ENCODE results near the gene FBN1. TPM values are rescaled to one million over a fixed set of nuclear protein-coding genes. Genes with fewer than 3 reads are reported as not detected.

Gene FBN1
- total RNA-seq, 1 experiment from 2014 or later = 6.7 TPM

DNA sequence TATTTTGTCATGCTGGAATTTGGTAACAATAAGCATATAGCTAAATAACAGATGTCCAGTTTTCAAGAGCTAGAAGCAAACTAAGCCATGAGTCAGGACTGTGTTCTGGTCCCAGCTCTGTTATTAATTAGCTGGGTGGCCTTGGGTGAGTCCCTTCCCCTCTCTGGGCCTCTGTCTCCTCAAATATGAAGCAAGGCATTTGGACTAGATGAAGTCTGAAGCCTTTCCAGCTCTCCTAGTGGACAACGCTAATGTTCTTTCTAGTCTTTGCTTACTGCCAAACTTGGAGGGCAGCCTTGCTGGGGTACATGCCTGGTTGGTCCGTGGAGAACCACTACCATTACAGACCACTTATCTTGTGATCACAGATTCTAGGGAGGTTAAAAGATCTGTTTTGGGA is 186.6 kb downstream of the FBN1 start:
- Histone ChIP-seq H3K4me3 (ENCODE audit: low read length) (no peak overlapping the region), H3F3A (ENCODE audit: low read length, unreplicated experiment) (peaks cover 4% of the 10 kb centered on the region), H2AFZ (ENCODE audit: low read length) (no peak overlapping the region), H3K27ac (ENCODE audit: low read length) (peak overlapping the region; percentile 99), H3K27me3 (ENCODE audit: low read length) (no peaks in the 10 kb centered on the region), H4K20me1 (ENCODE audit: low read length) (no peaks in the 10 kb centered on the region), H3K9ac (ENCODE audit: low read length) (peak overlapping the region; percentile 74), H3K9me2 (replicated peaks; ENCODE audit: low read length) (no peaks in the 10 kb centered on the region), H3K36me3 (ENCODE audit: low read depth, low read length) (no peaks in the 10 kb centered on the region), H3K4me1 (ENCODE audit: insufficient read depth, low read length) (peaks cover 44% of the 10 kb centered on the region), H3K4me2 (ENCODE audit: low read length) (peak overlapping the region; percentile 66), H3K79me2 (ENCODE audit: low read length) (no peaks in the 10 kb centered on the region), H3K9me3 (ENCODE audit: low read length) (no peaks in the 10 kb centered on the region)
- DNase-seq = no peak
- POLR2A ChIA-PET (ENCODE audit: unreplicated experiment) = no interaction called here
- CTCF ChIA-PET = no interaction called here
- no peak for ATAC-seq
- no TSS peak for BruUV-seq (replicated peaks)
- TF ChIP-seq EZH2 (IDR thresholded peaks at IDR 0.05; ENCODE audit: low read length, unreplicated experiment) (no peak), EZH2phosphoT487 (IDR thresholded peaks at IDR 0.05; ENCODE audit: borderline replicate concordance, low read length) (no peak)
- TF ChIP-seq, protein P1, sequence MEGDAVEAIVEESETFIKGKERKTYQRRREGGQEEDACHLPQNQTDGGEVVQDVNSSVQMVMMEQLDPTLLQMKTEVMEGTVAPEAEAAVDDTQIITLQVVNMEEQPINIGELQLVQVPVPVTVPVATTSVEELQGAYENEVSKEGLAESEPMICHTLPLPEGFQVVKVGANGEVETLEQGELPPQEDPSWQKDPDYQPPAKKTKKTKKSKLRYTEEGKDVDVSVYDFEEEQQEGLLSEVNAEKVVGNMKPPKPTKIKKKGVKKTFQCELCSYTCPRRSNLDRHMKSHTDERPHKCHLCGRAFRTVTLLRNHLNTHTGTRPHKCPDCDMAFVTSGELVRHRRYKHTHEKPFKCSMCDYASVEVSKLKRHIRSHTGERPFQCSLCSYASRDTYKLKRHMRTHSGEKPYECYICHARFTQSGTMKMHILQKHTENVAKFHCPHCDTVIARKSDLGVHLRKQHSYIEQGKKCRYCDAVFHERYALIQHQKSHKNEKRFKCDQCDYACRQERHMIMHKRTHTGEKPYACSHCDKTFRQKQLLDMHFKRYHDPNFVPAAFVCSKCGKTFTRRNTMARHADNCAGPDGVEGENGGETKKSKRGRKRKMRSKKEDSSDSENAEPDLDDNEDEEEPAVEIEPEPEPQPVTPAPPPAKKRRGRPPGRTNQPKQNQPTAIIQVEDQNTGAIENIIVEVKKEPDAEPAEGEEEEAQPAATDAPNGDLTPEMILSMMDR (conservative IDR thresholded peaks at IDR 0.05; ENCODE audit: low read depth, low read length) = no peak
- intact Hi-C loops (cut with micrococcal nuclease) = no loop called here

DNA sequence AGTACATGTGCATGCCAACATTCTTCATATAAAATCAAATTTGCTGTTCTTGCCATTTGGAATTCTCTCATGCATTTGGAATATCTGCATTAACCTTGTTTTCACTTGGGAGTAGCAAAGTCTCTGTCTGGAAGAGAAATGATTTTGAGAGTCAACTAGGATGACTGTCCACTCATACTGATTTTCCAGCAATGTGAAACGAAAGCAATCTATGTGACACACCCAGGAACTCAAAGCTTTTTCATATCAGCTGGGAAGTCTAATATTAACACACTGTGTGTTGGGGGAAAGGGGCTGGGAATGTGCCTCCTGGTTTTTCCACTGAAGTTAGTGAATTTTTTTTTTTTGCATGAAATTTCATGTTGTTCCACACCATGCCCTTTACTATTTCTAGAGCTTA is 189.4 kb downstream of the FBN1 start:
- H3K27me3 ChIP-seq (ENCODE audit: low read length) = no peaks in the 10 kb centered on the region
- no peaks in the 10 kb centered on the region for H3K36me3 ChIP-seq (ENCODE audit: low read depth, low read length)
- POLR2A ChIA-PET (ENCODE audit: unreplicated experiment) = no interaction called here
- no peak for ATAC-seq
- H4K20me1 ChIP-seq (ENCODE audit: low read length) = no peaks in the 10 kb centered on the region
- no peak for DNase-seq
- CTCF ChIA-PET = no interaction called here
- no peaks in the 10 kb centered on the region for H3K9me2 ChIP-seq (replicated peaks; ENCODE audit: low read length)
- no peak overlapping the region for H2AFZ ChIP-seq (ENCODE audit: low read length)
- H3K4me3 ChIP-seq (ENCODE audit: low read length) = no peak overlapping the region
- H3K4me2 ChIP-seq (ENCODE audit: low read length) = no peak overlapping the region
- H3K9ac ChIP-seq (ENCODE audit: low read length) = no peak overlapping the region
- H3F3A ChIP-seq (ENCODE audit: low read length, unreplicated experiment) = peaks cover 4% of the 10 kb centered on the region
- H3K9me3 ChIP-seq (ENCODE audit: low read length) = no peaks in the 10 kb centered on the region
- no TSS peak for BruUV-seq (replicated peaks)
- no peaks in the 10 kb centered on the region for H3K79me2 ChIP-seq (ENCODE audit: low read length)
- intact Hi-C loops (cut with micrococcal nuclease) = no loop called here
- no peak overlapping the region for H3K27ac ChIP-seq (ENCODE audit: low read length)
- H3K4me1 ChIP-seq (ENCODE audit: insufficient read depth, low read length) = peaks cover 25% of the 10 kb centered on the region
- no peak for TF ChIP-seq EZH2 (IDR thresholded peaks at IDR 0.05; ENCODE audit: low read length, unreplicated experiment)
- TF ChIP-seq EZH2phosphoT487 (IDR thresholded peaks at IDR 0.05; ENCODE audit: borderline replicate concordance, low read length) = no peak
- TF ChIP-seq, protein P1 (conservative IDR thresholded peaks at IDR 0.05; ENCODE audit: low read depth, low read length) = no peak

GRCh38 chr15:48451736-48452135 is 193.8 kb downstream of the FBN1 start:
- intact Hi-C loops (cut with micrococcal nuclease) = no loop called here
- H3K79me2 ChIP-seq (ENCODE audit: low read length) = no peaks in the 10 kb centered on the region
- H3K4me3 ChIP-seq (ENCODE audit: low read length) = no peak overlapping the region
- TF ChIP-seq, protein P1 (conservative IDR thresholded peaks at IDR 0.05; ENCODE audit: low read depth, low read length) = no peak
- no peak for TF ChIP-seq EZH2phosphoT487 (IDR thresholded peaks at IDR 0.05; ENCODE audit: borderline replicate concordance, low read length)
- TF ChIP-seq EZH2 (IDR thresholded peaks at IDR 0.05; ENCODE audit: low read length, unreplicated experiment) = no peak
- no peaks in the 10 kb centered on the region for H3K9me2 ChIP-seq (replicated peaks; ENCODE audit: low read length)
- H3K4me1 ChIP-seq (ENCODE audit: insufficient read depth, low read length) = peaks cover 15% of the 10 kb centered on the region
- no TSS peak for BruUV-seq (replicated peaks)
- no peak overlapping the region for H3K4me2 ChIP-seq (ENCODE audit: low read length)
- no peak overlapping the region for H3K27ac ChIP-seq (ENCODE audit: low read length)
- no peaks in the 10 kb centered on the region for H3F3A ChIP-seq (ENCODE audit: low read length, unreplicated experiment)
- POLR2A ChIA-PET (ENCODE audit: unreplicated experiment) = no interaction called here
- no peak for DNase-seq
- H3K9ac ChIP-seq (ENCODE audit: low read length) = no peak overlapping the region
- no peaks in the 10 kb centered on the region for H3K27me3 ChIP-seq (ENCODE audit: low read length)
- no peak for ATAC-seq
- H3K36me3 ChIP-seq (ENCODE audit: low read depth, low read length) = no peaks in the 10 kb centered on the region
- CTCF ChIA-PET = no interaction called here
- no peak overlapping the region for H2AFZ ChIP-seq (ENCODE audit: low read length)
- H4K20me1 ChIP-seq (ENCODE audit: low read length) = no peaks in the 10 kb centered on the region
- no peaks in the 10 kb centered on the region for H3K9me3 ChIP-seq (ENCODE audit: low read length)
